NOMO-1 treated with dmso at 0.1 percent for 144 hours (cell line): ENCODE results near the gene ARRDC1.
"Not testable (repeated sequence)": the region's sequence is repeated elsewhere in the genome, so short reads cannot be mapped to it uniquely, and the experiment has no call there.

Experiments
- DNase-seq: peaks from one replicate; lab custom pipeline; 2025; ENCODE audit not compliant: unreplicated experiment; lab: John Stamatoyannopoulos, UW

Gene ARRDC1, protein sequence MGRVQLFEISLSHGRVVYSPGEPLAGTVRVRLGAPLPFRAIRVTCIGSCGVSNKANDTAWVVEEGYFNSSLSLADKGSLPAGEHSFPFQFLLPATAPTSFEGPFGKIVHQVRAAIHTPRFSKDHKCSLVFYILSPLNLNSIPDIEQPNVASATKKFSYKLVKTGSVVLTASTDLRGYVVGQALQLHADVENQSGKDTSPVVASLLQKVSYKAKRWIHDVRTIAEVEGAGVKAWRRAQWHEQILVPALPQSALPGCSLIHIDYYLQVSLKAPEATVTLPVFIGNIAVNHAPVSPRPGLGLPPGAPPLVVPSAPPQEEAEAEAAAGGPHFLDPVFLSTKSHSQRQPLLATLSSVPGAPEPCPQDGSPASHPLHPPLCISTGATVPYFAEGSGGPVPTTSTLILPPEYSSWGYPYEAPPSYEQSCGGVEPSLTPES

GRCh38 chr9:137605121-137606004 lies at the start of gene ARRDC1:
Gene ARRDC1, plus strand, starts transcription at chr9:137605686. Its CDS starts 32 bp downstream, at chr9:137605718.
- peak; percentile 96 for DNase-seq

- no peak for DNase-seq
These were observed 49.2 kb upstream of the ARRDC1 start for GRCh38 chr9:137556069-137556838.

DNA sequence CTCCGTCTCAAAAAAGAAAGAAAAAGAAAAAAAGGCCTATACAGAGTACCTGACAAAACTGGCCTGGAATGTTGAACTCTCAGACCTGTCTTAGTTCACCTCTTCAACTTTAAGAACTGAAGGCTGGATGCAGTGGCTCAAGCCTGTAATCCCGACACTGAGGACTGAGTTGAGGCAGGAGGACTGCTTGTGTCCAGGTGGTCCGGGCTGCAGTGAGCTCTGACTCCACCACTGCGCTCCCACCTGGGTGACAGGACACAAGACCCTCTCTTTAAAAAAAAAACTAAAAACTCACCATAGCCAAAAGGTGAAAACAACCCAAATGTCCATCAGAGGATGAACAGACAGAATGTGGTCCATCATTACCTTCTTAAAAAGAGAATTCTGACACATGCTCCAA lies 47.4 kb upstream of the ARRDC1 start:
- no peak for DNase-seq

- no peak for DNase-seq
These were observed 41.4 kb upstream of the ARRDC1 start for GRCh38 chr9:137564134-137564533.

DNA sequence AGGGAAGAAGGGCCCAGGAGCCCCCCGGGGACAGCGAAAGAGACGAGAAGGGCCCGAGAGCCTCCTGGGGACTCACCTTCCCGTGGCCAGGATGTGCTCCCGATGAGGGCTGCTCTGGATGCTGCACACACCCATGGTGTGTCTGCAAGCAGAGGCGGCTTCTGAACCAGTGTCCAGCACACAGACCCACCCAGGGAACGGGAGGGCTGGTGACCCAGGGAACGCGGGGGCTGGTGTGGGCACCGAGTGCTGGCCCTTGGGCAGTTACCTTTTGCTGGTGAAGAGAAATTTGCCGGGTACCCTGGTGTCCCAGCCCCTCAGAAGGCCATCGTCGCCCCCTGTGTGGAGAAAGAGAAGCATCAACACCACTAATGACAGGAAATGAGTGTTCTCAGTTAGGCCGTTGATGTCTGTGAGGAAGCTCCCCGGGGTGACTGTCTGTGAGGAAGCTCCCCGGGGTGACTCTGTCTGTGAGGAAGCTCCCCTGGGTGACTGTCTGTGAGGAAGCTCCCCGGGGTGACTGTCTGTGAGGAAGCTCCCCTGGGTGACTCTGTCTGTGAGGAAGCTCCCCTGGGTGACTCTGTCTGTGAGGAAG lies 40.6 kb upstream of the ARRDC1 start:
- no peak for DNase-seq

GRCh38 chr9:137568445-137568844 lies 37.0 kb upstream of the ARRDC1 start:
- not testable (repeated sequence) for DNase-seq

DNA sequence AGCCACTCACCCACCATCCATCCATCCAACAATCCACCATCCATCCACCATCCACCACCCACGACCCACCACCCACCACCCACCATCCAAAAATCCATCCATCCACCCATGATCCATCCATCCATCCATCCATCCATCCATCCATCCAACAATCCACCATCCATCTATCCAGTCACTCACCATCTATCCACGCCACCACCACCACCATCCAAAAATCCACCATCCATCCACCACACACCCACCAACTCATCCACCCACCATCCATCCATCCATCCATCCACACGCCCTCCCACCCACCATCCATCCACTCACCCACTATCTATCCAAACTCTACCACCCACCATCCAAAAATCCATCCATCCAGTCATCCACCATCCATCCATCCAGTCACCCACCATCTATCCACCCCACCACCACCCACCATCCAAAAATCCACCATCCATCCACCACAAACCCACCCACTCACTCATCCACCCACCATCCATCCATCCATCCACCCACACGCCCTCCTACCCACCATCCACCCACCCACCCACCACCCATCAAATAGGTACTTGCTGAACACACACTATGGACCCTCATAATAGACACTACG lies 35.8 kb upstream of the ARRDC1 start:
- no peak for DNase-seq

- no peak for DNase-seq
These were observed 34.9 kb upstream of the ARRDC1 start for GRCh38 chr9:137570566-137570965.

- no peak for DNase-seq
These were observed 31.3 kb upstream of the ARRDC1 start for GRCh38 chr9:137574192-137574591.

- no peak for DNase-seq
These were observed 30.1 kb upstream of the ARRDC1 start for GRCh38 chr9:137575364-137575715.

DNA sequence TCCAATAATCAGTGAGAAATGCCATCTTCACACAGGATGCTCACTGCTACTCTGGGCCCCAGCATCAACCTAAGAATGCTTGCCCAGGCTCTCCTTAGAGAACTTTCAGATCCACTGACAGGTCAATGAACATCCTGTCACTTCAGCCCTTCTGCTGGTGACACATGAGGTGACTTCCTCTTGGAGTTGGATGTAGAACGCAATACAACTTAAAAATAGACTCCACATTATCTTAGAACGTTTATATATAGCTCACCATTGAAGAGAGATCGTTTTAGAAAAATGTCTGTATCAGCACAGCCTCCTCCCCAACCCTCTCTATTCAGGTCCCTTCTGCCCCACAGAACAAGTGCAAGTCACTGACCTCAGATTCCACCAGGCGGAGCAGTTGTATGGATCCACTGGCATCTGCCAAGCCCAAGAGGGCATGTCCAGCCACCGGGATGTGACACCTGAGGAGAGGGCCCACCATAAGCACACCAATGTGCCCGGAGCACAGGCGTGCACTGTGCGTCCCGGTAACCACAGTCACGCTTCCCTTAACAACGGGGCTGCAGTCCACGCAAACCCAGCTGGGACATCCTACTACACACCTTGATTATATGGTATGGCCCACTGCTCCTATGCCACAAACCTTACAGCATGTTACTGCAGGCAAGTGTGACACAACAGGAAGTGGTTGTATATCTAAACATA lies 29.6 kb upstream of the ARRDC1 start:
- DNase-seq, result peak; percentile 66

DNA sequence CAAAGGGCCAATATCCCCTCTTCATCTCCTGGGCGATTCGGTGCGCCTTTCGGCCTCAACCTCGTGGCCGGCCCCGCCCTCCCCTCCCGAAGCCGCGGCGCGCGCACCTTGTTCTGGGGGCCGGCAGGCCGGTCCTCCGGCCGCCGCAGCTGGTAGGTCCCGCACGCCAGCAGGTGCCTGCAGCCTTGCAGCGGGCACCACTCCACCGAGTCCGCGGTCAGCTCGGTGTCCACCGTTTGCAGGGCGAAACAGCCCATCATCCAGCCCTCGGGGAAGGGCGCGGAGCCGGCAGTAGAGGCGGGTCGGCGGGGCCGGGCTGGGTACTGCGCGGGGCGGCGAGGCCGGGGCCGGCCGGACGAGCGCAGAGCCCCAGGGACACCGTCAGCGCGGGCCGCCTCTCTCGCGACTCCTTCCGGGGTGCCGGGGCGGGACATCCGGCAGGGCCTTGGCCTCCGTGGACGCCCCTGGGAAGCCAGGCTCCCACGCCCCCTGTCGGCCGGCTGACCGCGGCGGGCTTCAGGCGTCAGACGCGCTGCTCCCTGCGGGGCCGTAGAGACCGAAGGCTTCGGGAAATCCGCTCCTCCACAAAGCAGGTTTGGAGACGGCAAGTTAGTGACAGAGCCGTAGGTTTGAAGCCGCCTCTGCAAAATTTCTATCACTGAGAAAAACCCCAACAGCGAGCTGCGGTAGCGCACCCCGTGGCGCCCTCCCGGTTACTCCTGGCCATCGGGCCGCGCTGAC lies 26.8 kb upstream of the ARRDC1 start, which contains the start of gene DPH7:
TSS of gene DPH7 (minus strand) at position 408 of the 741 bp plus-strand sequence. CDS start at position 260, 148 bp downstream.
- peak; percentile 89 for DNase-seq

DNA sequence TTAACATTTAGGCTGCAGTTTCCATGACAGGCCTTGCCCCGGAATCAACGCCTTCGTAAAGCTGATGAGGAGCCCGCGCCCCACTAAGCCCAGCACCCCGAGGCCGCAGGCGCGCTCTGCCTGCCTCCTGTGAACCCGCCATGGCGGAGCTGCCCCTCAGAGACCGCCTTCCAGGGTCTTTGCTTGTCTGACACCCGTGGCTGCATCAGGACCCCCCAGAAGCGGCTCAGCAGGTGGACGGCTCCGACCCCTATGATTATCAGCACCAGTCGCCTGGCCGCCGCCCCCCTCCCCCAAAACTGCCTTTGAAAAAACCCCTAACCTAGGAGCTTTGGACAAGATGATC lies 26.3 kb upstream of the ARRDC1 start:
- no peak for DNase-seq

DNA sequence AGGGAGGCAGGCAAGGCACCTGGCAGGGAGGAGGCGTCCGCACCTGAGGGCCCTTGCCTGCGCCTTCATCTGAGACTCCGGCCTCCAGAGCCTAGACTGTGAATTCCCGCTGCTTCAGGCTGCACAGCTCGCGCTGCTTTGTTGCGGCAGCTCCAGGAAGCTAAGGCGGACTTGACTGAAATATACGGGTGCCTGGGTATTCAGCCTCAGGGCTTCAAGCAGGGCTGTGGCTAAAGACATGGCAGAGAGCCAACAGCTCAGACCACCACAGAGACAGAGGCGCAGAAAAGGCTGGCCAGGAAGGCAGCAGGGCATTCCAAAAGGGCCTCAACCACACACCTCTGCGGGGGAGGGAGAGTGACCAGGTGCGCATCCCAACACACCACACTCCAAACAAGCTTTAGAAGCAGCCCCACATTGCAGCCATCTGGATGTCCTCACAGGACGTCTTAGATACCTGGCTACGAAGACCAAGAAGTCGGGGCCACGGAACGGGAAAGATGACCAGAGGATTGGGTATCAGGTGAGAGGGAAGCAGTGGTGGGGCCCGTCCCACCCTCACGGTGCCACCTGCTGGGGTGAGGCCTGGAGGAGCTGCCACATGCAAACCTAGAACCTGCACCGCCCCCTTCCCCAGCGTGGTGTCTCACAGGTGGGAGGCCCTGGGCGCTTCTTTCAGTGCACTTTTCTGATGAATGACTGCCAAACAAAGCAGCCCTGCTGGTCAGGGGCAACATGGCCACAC lies 25.1 kb upstream of the ARRDC1 start:
- no peak for DNase-seq

DNA sequence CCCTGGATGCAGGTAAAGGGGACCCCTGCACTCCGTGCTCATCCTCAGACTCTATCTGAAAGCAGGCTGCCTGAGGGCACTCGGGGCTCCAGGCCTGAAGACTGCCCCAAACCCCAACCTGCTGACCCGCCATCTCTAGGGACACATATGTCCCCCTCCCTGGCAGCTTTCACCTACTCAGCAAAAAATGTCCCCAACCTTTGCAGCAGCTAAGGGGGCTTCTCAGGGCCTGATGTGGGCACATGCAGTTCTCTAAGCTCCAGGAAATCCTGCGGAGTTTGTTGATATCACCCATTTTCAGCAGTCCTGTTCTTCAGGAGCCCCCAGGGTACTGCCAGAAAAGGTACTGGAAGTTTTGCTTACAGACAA lies 24.5 kb upstream of the ARRDC1 start:
- DNase-seq, result no peak

DNA sequence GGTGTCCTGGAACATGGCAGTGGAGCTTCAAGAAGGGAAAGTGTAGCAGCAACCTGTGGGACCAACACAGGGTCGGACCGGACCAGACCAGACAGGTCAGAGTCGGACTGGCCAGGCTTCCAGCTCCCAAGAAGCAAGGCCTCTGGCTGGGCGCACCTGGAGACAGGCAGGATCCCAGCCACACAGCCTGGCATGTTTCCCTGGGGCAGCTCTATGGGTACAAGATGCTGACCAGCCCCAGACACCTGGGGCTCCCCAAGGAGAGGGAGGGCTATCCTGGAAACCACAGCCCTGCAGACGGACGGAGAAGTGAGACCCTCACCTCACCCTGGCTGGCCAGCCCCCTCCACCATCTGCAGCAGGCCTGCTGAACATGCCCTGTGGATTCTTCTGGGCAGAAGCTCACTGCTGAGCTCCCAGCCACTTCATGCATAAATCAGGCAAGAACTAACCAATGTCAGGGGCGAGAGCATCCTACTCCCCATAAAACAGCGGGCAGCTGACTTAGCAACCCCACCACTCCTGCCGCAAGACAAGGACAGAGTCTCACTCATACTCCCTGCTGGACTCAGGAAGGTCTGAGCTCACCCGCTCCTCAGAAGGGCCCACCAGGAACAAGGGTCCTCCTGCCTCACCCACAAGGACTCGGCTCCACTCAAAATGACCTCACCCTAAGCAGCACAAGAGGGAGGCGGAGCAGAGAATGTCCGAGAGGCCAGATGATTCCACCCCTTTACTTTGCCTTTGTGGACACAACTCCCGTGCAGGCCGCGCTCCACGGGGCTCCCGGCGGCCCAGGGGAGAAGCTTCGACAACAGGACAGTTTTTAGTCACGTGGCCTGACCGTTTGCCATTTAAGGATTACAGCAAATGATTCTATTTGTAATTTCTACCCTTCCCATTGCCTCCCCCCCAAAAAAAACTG lies 23.9 kb upstream of the ARRDC1 start:
- DNase-seq, result no peak

GRCh38 chr9:137582286-137582860 lies 23.1 kb upstream of the ARRDC1 start:
- DNase-seq, result no peak
